K562 (cell line): ENCODE measurements around the gene ARL4C. TPM values are rescaled to one million over a fixed set of nuclear protein-coding genes. Genes with fewer than 3 reads are reported as not detected.

Experiments
- ATAC-seq: fragments of 200-7000 bp; cut with Tn5 transposase; 3 replicates; pipeline ENCODE4 v1.9.1; 2020; ENCODE audit warnings: moderate library complexity
- BruUV-seq: library from RNA; stranded (reverse); fragments of 400-500 nt; replicated peaks from 2 replicates; lab custom pipeline; 2021; lab: Mats Ljungman, UMichigan
- CTCF ChIA-PET: fragments of 300-600 bp; formaldehyde crosslinking; extraction: SDS; loops from one replicate; lab custom pipeline; 2021; ENCODE audit warnings: low intra/inter-chr PET ratio; lab: Yijun Ruan, JAX
- POLR2A ChIA-PET: fragments of 300-600, 350-650 bp; sonication (Branson Sonifier 250); formaldehyde crosslinking; extraction: SDS; loops from one replicate; lab custom pipeline; 2021; ENCODE audit warnings: antibody characterized with exemption, inconsistent platforms; lab: Yijun Ruan, JAX
- DNase-seq, 4 experiments: peaks; one replicate each; pipeline versions ENCODE4 v3.0.0 to v3.0.0-alpha.2; 2011 to 2018; ENCODE audit warnings: low spot score in 3 of 4, mixed read lengths in 3 of 4; ENCODE audit errors: extremely low read depth in 1 of 4
- FAIRE-seq: peaks from 2 replicates; lab custom pipeline; 2011; peaks lifted over from hg19 to GRCh38; lab: Jason Lieb, UNC
- H2AFZ ChIP-seq: 2 replicates; pipeline ENCODE4 v1.6.0; 2011; ENCODE audit warnings: low read depth, low read length, control low read depth, inconsistent platforms
- H3K27ac ChIP-seq: fragments of 200-600 bp; 3 replicates; pipeline ENCODE4 v1.8.0; 2011; ENCODE audit warnings: low read depth, mild to moderate bottlenecking, control low read depth, inconsistent platforms, low read length, moderate library complexity, mixed read lengths; ENCODE audit errors: extremely low read depth
- H3K27me3 ChIP-seq, 2 experiments: fragments of 300-600 bp in 1 of 2; 2 replicates in 1 of 2; 3 replicates in 1 of 2; pipeline versions ENCODE4 v1.6.0 to v1.8.0; 2011; ENCODE audit warnings: inconsistent platforms in 2 of 2, low read length in 2 of 2, mild to moderate bottlenecking in 1 of 2, mixed read lengths in 1 of 2, moderate library complexity in 1 of 2; ENCODE audit not compliant: control insufficient read depth in 2 of 2, insufficient read depth in 2 of 2
- H3K36me3 ChIP-seq: fragments of 300-600 bp; 3 replicates; pipeline ENCODE4 v1.8.0; 2011; ENCODE audit warnings: mild to moderate bottlenecking, low read length, inconsistent platforms; ENCODE audit not compliant: control insufficient read depth, insufficient read depth
- H3K4me1 ChIP-seq, 2 experiments: fragments of 200-600 bp in 1 of 2; replicated peaks in 1 of 2; 2 replicates in 1 of 2; 3 replicates in 1 of 2; pipeline versions ENCODE4 v1.5.1 to v1.8.0; 2011; ENCODE audit warnings: inconsistent platforms in 2 of 2, low read length in 2 of 2, mild to moderate bottlenecking in 1 of 2, mixed read lengths in 1 of 2, moderate library complexity in 1 of 2; ENCODE audit not compliant: control insufficient read depth in 2 of 2, insufficient read depth in 2 of 2
- H3K4me2 ChIP-seq: 2 replicates; pipeline ENCODE4 v1.6.1; 2011; ENCODE audit warnings: low read length, control low read depth, inconsistent platforms, mixed read lengths; ENCODE audit not compliant: insufficient read depth
- H3K4me3 ChIP-seq: fragments of 200-600 bp; sonication (generic), shearing (Covaris generic); 2 replicates; pipeline ENCODE4 v1.5.1; 2016; ENCODE audit warnings: control low read depth, inconsistent platforms
- H3K79me2 ChIP-seq: fragments of 200-600 bp; 3 replicates; pipeline ENCODE4 v1.8.0; 2011; ENCODE audit warnings: low read length, inconsistent platforms; ENCODE audit not compliant: control insufficient read depth, insufficient read depth
- H3K9ac ChIP-seq, 2 experiments: 2 replicates each; pipeline versions ENCODE4 v1.6.0 to v1.6.1; 2011; ENCODE audit warnings: low read depth in 2 of 2, low read length in 2 of 2, control low read depth in 1 of 2, inconsistent platforms in 1 of 2, mild to moderate bottlenecking in 1 of 2, mixed read lengths in 1 of 2; ENCODE audit not compliant: insufficient read depth in 1 of 2
- H3K9me1 ChIP-seq: one replicate; pipeline ENCODE4 v1.6.0; 2011; ENCODE audit warnings: inconsistent platforms, mild to moderate bottlenecking, low read length, moderate library complexity; ENCODE audit not compliant: control insufficient read depth, insufficient read depth
- H3K9me3 ChIP-seq: replicated peaks from 2 replicates; pipeline ENCODE4 v1.5.1; 2011; ENCODE audit warnings: low read depth, low read length, inconsistent platforms; ENCODE audit not compliant: control insufficient read depth, insufficient read depth
- H4K20me1 ChIP-seq: replicated peaks from 2 replicates; pipeline ENCODE4 v1.6.1; 2011; ENCODE audit warnings: low read length, inconsistent platforms, mixed read lengths; ENCODE audit not compliant: control insufficient read depth, insufficient read depth
- CC2D1A ChIP-seq: fragments of 450-650 bp; IDR thresholded peaks from 2 replicates; pipeline ENCODE4 v1.6.1; 2017; ENCODE audit warnings: mild to moderate bottlenecking
- CHD2 ChIP-seq: IDR thresholded peaks from 2 replicates; pipeline ENCODE4 v1.6.1; 2011; ENCODE audit warnings: low read depth, low read length
- DNMT1 ChIP-seq: fragments of 450-650 bp; IDR thresholded peaks from 2 replicates; pipeline ENCODE4 v1.6.1; 2016; ENCODE audit warnings: antibody characterized with exemption, mild to moderate bottlenecking
- HNRNPLL ChIP-seq: fragments of 200-400 bp; formaldehyde crosslinking; IDR thresholded peaks from 2 replicates; pipeline ENCODE4 v1.6.1; 2017; ENCODE audit warnings: low read length, low read depth, mild to moderate bottlenecking; ENCODE audit not compliant: poor library complexity, severe bottlenecking
- MECOM ChIP-seq: fragments of 250-450 bp; sonication (Bioruptor Pico); IDR thresholded peaks from 2 replicates; pipeline ENCODE4 v1.8.0; 2022; ENCODE audit warnings: inconsistent platforms
- MYBL2 ChIP-seq, 2 experiments: fragments of 450-650 bp in 1 of 2; sonication (generic) in 1 of 2; formaldehyde crosslinking in 1 of 2; IDR thresholded peaks; 2 replicates each; pipeline versions ENCODE4 v1.6.1 to v1.8.1; 2017 to 2022; ENCODE audit warnings: borderline replicate concordance in 1 of 2, inconsistent platforms in 1 of 2, low read depth in 1 of 2, mild to moderate bottlenecking in 1 of 2, missing genetic modification reagents in 1 of 2, moderate library complexity in 1 of 2
- NCOR1 ChIP-seq: fragments of 450-650 bp; IDR thresholded peaks from 2 replicates; pipeline ENCODE4 v1.6.1; 2016; ENCODE audit warnings: mild to moderate bottlenecking, moderate library complexity
- RHOXF2B ChIP-seq: fragments of 250-450 bp; sonication (Bioruptor Pico); conservative IDR thresholded peaks from 2 replicates; pipeline ENCODE4 v1.5.1; 2021
- SP1 ChIP-seq: sonication (generic); formaldehyde crosslinking; IDR thresholded peaks from 2 replicates; pipeline ENCODE4 v1.8.1; 2022; ENCODE audit warnings: mild to moderate bottlenecking, missing genetic modification reagents
- SPI1 ChIP-seq: IDR thresholded peaks from 2 replicates; pipeline ENCODE4 v1.6.1; 2011; ENCODE audit warnings: low read depth, low read length, control low read depth, borderline replicate concordance
- WHSC1 ChIP-seq: IDR thresholded peaks from one replicate; pipeline ENCODE4 v1.6.1; 2012; ENCODE audit warnings: low read length, control low read depth, inconsistent platforms
- ZKSCAN3 ChIP-seq: fragments of 250-450 bp; sonication (Bioruptor Pico); IDR thresholded peaks from 2 replicates; pipeline ENCODE4 v1.4.0; 2020
- ZNF408 ChIP-seq: fragments of 250-450 bp; sonication (Bioruptor Pico); IDR thresholded peaks from 2 replicates; pipeline ENCODE4 v1.4.0; 2020; ENCODE audit warnings: low read depth, mild to moderate bottlenecking, moderate library complexity
- ZNF551 ChIP-seq: fragments of 250-450 bp; sonication (Bioruptor Pico); IDR thresholded peaks from 2 replicates; pipeline ENCODE4 v1.5.0; 2021; ENCODE audit warnings: mild to moderate bottlenecking, moderate library complexity
- ZNF589 ChIP-seq: fragments of 200-800 bp; sonication (Bioruptor generic); IDR thresholded peaks from 2 replicates; pipeline ENCODE4 v1.6.1; 2016; ENCODE audit warnings: low read depth, missing genetic modification characterization, missing compliant biosample characterization
- ZNF79 ChIP-seq: fragments of 250-450 bp; sonication (Bioruptor Pico); IDR thresholded peaks from 2 replicates; pipeline ENCODE4 v1.4.0; 2020; ENCODE audit warnings: low read depth, mild to moderate bottlenecking, moderate library complexity
- WGBS: fragments of 100-300 bp; shearing (Covaris generic); methylation state at CpG from one replicate; pipeline ENCODE4 v1.1.6; 2016; ENCODE audit warnings: low coverage, mixed read lengths; ENCODE audit not compliant: insufficient coverage; ENCODE audit errors: missing lambda C conversion rate; 5-methylcytosine and 5-hydroxymethylcytosine counted together
- in situ Hi-C: fragments of 300-500 bp; cut with MboI; formaldehyde crosslinking; loops from 4 replicates; pipeline ENCODE4 v1.15.0; 2018; ENCODE audit warnings: inconsistent platforms, mixed read lengths
- intact Hi-C: fragments of 100-400 bp; cut with micrococcal nuclease; formaldehyde crosslinking; loops from 2 replicates; pipeline ENCODE4 v1.14.2; 2022
- polyA plus RNA-seq, 8 experiments: library from polyadenylated mRNA; depleted of rRNA in 4 of 8; stranded (reverse) in 5 of 8; unstranded in 3 of 8; fragments of >200 nt; fragmentation: Nextera tagmentation in 2 of 8; fragmentation: Illumina TruSeq in 1 of 8; extraction: Ambion mirVana in 2 of 8; extraction: Trizol in 1 of 8; gene quantifications; 2 replicates each; pipeline versions ENCODE4 v1.2.1 to v1.2.3, GENCODE V29; 2011 to 2014; ENCODE audit warnings: inconsistent platforms in 1 of 8, missing spikeins in 1 of 8
- total RNA-seq, 7 experiments: library from RNA; depleted of rRNA in 6 of 7; stranded (reverse); fragments of >200 nt in 6 of 7; fragmentation: Illumina TruSeq in 2 of 7; extraction: Trizol in 2 of 7; gene quantifications; 2 replicates each; pipeline versions ENCODE4 v1.2.1 to v1.2.3, GENCODE V29; 2011 to 2021; ENCODE audit warnings: low replicate concordance in 1 of 7

Gene ARL4C
- total and polyA plus RNA-seq, 9 of the 15 experiments (the other 6 are each of a cell fraction or from before 2014, with no cell fraction given) = 0.03 to 0.11 (median 0.04) TPM; not detected in 5

DNA sequence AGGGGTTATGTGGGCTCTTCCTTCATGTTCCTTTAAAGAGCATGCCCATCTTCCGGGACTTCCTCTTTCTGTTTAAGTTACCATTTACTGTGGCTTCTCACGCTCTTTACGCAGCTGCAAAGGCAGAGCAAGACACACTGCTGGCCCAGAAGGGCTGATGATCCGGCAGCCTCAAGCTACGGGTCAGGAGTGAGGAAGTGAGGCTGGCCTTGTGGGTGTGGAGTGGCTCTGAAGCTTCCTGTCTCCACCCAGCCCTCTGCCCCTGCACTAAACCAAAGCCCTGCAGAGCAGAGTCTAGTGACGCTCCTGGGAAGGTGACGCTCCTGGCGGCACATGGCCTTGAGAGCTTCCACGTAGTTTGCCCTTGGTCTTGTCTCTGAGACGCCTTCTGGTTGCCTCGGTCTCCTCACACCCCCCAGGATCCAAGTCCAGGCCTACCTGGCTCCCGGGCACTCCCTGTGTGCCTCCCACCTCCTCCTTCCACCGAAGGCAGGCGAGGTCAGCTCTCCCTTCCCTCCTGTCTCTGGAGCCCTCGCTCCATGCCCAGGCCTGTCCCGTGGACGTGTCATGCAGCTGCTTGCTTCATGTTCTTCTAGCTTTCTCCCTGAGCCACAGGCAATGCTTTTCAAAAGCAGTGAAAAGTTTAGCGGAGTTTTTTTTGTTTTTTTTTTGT is 50.3 kb downstream of the ARL4C start:
- Histone ChIP-seq H3K4me1 (no peaks in the 10 kb centered on the region), H3K4me3 (no peak overlapping the region), H3K36me3 (no peaks in the 10 kb centered on the region), H3K9me3 (no peaks in the 10 kb centered on the region), H4K20me1 (no peaks in the 10 kb centered on the region), H3K4me2 (no peak overlapping the region), H3K79me2 (no peaks in the 10 kb centered on the region), H3K27ac (no peak overlapping the region), H3K9me1 (no peaks in the 10 kb centered on the region), H2AFZ (no peak overlapping the region), H3K27me3 (peaks cover 0 to 28% of the 10 kb centered on the region in 2 experiments; a peak in 2 of 5 replicates), H3K9ac (no peak overlapping the region)
- ChIA-PET POLR2A (interaction anchor here (0.7 kb wide), 1 partner anchor 8 kb away, joined by 4 read pairs; no protein-coding TSS in a partner anchor), CTCF (no interaction called here)
- in situ Hi-C loops (no loop called here), intact Hi-C loops (no loop called here)
- WGBS = 3% methylated on average over 15 of the region's 18 CpGs
- no peak for FAIRE-seq
- DNase-seq = no peak
- ATAC-seq = no peak
- BruUV-seq = no TSS peak
- TF ChIP-seq SPI1 (peak; percentile 80), HNRNPLL (peak; percentile 66), ZNF551 (CRISPR knock-in tag) (no peak)

DNA sequence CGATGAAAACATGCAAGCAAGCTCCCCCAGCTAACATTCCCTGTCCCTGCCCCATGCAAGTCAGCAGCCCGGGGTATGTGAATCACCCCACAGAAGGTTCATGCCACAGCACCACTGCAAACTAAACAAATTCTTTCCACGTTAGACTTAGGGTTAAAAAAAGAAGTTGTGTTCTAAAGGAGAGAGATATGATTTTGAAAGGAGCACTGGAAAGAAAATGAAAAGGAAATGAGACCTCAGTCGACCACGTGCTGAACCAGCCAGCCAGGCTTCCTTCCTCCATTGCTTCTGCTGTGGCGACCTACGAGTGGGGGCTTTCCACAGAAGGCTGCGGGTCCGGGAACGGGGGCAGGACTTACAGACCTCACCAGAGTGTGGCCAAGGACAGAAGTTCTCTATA is 52.0 kb downstream of the ARL4C start:
- FAIRE-seq = no peak
- POLR2A ChIA-PET = no interaction called here
- DNase-seq = no peak

More for the DNA sequence above, 52.0 kb downstream of the ARL4C start:
- CTCF ChIA-PET = no interaction called here
- in situ Hi-C loops (no loop called here), intact Hi-C loops (no loop called here)
- BruUV-seq = no TSS peak
- Histone ChIP-seq H4K20me1 (no peaks in the 10 kb centered on the region), H3K9me1 (no peaks in the 10 kb centered on the region), H3K4me3 (no peak overlapping the region), H3K4me2 (no peak overlapping the region), H3K79me2 (no peaks in the 10 kb centered on the region), H3K9me3 (no peaks in the 10 kb centered on the region), H3K27ac (no peak overlapping the region), H2AFZ (no peak overlapping the region), H3K4me1 (no peaks in the 10 kb centered on the region), H3K36me3 (no peaks in the 10 kb centered on the region), H3K9ac (no peak overlapping the region), H3K27me3 (peaks cover 0 to 22% of the 10 kb centered on the region in 2 experiments; a peak in 2 of 5 replicates)
- TF ChIP-seq ZKSCAN3 = no peak
- no peak for TF ChIP-seq SP1
- TF ChIP-seq CC2D1A = no peak
- no peak for TF ChIP-seq MECOM
- no peak for TF ChIP-seq NCOR1
- TF ChIP-seq ZNF589 (CRISPR knock-in tag) = no peak
- no peak for TF ChIP-seq RHOXF2B (CRISPR knock-in tag)
- no peak for TF ChIP-seq WHSC1
- TF ChIP-seq ZNF408 (CRISPR knock-in tag) = no peak
- no peak for TF ChIP-seq CHD2
- no peak for TF ChIP-seq DNMT1
- no peak for TF ChIP-seq MYBL2 (IDR thresholded peaks at IDR 0.05; ENCODE audit: low read depth)
- TF ChIP-seq MYBL2 (CRISPR knock-in tag; IDR thresholded peaks at IDR 0.05; ENCODE audit: borderline replicate concordance) = no peak
- TF ChIP-seq ZNF79 (CRISPR knock-in tag) = no peak
- WGBS = 0% methylated on average over 10 of the region's 10 CpGs
- no peak for ATAC-seq
